ENCODE results near the gene VPS26C. TPM values are rescaled to one million over a fixed set of nuclear protein-coding genes. Genes with fewer than 3 reads are reported as not detected.

Gene VPS26C
- polyA plus RNA-seq, 1 experiment, result 45.6 TPM

GRCh38 chr21:37270576-37271365 lies 3.6 kb upstream of the VPS26C start:
- Histone ChIP-seq H3K27ac (ENCODE audit: low read depth, low read length) (no peak overlapping the region), H3K4me3 (ENCODE audit: low read depth, low read length) (no peak overlapping the region), H3K9me3 (ENCODE audit: control insufficient read depth, insufficient read depth, low read length) (no peaks in the 10 kb centered on the region), H3K27me3 (ENCODE audit: control insufficient read depth, insufficient read depth, low read length) (no peaks in the 10 kb centered on the region)
- POLR2A ChIA-PET, result no interaction called here
- DNase-seq (ENCODE audit: low read depth, low spot score), result no peak
- TF ChIP-seq CTCF (IDR thresholded peaks at IDR 0.05; ENCODE audit: low read depth, low read length), result no peak
- CTCF ChIA-PET, result no interaction called here

GRCh38 chr21:37269481-37269880 lies 2.3 kb upstream of the VPS26C start:
- DNase-seq (ENCODE audit: low read depth, low spot score), result no peak
- TF ChIP-seq CTCF (IDR thresholded peaks at IDR 0.05; ENCODE audit: low read depth, low read length), result no peak
- POLR2A ChIA-PET, result no interaction called here
- Histone ChIP-seq H3K27ac (ENCODE audit: low read depth, low read length) (no peak overlapping the region), H3K9me3 (ENCODE audit: control insufficient read depth, insufficient read depth, low read length) (no peaks in the 10 kb centered on the region), H3K27me3 (ENCODE audit: control insufficient read depth, insufficient read depth, low read length) (no peaks in the 10 kb centered on the region), H3K4me3 (ENCODE audit: low read depth, low read length) (no peak overlapping the region)
- CTCF ChIA-PET, result no interaction called here

GRCh38 chr21:37268186-37268503 lies 1.0 kb upstream of the VPS26C start:
- peak overlapping the region; percentile 85 for H3K4me3 ChIP-seq (ENCODE audit: low read depth, low read length)
- no peak for DNase-seq (ENCODE audit: low read depth, low spot score)
- TF ChIP-seq CTCF (IDR thresholded peaks at IDR 0.05; ENCODE audit: low read depth, low read length), result no peak
- H3K27me3 ChIP-seq (ENCODE audit: control insufficient read depth, insufficient read depth, low read length), result no peaks in the 10 kb centered on the region
- ChIA-PET POLR2A (interaction anchor here (2.1 to 2.5 kb wide), 3 partner anchors 11 to 296 kb away, joined by 9 to 22 read pairs (median 16); partner anchors contain the start of gene DYRK1A), CTCF (no interaction called here)
- H3K9me3 ChIP-seq (ENCODE audit: control insufficient read depth, insufficient read depth, low read length), result no peaks in the 10 kb centered on the region
- peak overlapping the region; percentile 100 for H3K27ac ChIP-seq (ENCODE audit: low read depth, low read length)

- H3K9me3 ChIP-seq (ENCODE audit: control insufficient read depth, insufficient read depth, low read length), result no peaks in the 10 kb centered on the region
- peak overlapping the region; percentile 100 for H3K27ac ChIP-seq (ENCODE audit: low read depth, low read length)
- ChIA-PET CTCF (interaction anchor here (1.3 kb wide), 1 partner anchor 16 kb away, joined by 5 read pairs; no protein-coding TSS in a partner anchor), POLR2A (interaction anchor here (0.7 to 2.5 kb wide), 6 partner anchors 9 to 297 kb away, joined by 3 to 22 read pairs (median 6); partner anchors contain the start of gene DYRK1A)
- no peaks in the 10 kb centered on the region for H3K27me3 ChIP-seq (ENCODE audit: control insufficient read depth, insufficient read depth, low read length)
- TF ChIP-seq CTCF (IDR thresholded peaks at IDR 0.05; ENCODE audit: low read depth, low read length), result no peak
- no peak for DNase-seq (ENCODE audit: low read depth, low spot score)
- H3K4me3 ChIP-seq (ENCODE audit: low read depth, low read length), result peak overlapping the region; percentile 85
Measured at GRCh38 chr21:37266515-37267221, 466 bp downstream of the VPS26C start.

- H3K9me3 ChIP-seq (ENCODE audit: control insufficient read depth, insufficient read depth, low read length), result no peaks in the 10 kb centered on the region
- no peak for TF ChIP-seq CTCF (IDR thresholded peaks at IDR 0.05; ENCODE audit: low read depth, low read length)
- no peak for DNase-seq (ENCODE audit: low read depth, low spot score)
- H3K4me3 ChIP-seq (ENCODE audit: low read depth, low read length), result no peak overlapping the region
- H3K27ac ChIP-seq (ENCODE audit: low read depth, low read length), result no peak overlapping the region
- ChIA-PET POLR2A (no interaction called here), CTCF (no interaction called here)
- H3K27me3 ChIP-seq (ENCODE audit: control insufficient read depth, insufficient read depth, low read length), result no peaks in the 10 kb centered on the region
Measured at GRCh38 chr21:37264808-37265207, 2.3 kb downstream of the VPS26C start.

Measured in AG04450 (cell line).